ENCODE results near the gene RTEL1.

DNA sequence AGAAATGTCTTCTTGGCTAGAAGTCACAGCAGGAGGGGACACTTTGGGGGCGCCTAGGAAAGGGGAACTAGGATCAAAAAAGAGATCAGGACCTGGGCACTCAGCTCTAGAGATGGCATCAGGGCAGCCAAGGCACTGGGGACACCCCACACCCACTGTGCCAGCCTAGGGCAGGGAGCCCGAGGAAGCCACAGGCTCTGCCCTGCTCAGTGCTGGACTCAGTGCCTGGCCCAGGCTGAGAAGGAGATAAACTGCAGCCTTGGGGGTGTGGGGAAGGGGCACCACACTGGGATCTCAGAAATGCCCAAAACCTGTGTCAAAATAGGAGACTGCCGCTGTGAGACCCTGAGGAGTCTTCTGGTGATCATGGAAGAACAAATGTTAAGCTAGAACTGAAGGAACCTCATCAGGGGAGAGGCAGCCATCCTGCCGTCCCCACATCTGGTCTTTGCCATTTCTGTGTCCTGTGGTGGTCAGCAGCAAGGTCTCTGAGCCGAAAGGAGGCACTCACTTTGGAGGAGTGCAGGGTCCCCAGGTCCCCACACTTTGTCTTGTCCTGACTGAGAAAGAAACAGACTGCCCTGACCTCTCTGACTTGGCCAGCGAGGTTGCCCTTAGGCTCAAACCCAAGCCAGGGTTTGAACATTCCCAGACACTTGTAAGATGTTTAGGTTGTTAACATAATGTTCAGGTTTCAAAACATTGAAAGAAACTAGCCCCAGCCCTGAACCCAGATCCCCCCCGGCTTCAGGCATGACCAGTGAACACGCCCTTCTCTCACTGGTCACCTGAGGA is 47.3 kb downstream of the RTEL1 start:
- TF ChIP-seq, protein P1, sequence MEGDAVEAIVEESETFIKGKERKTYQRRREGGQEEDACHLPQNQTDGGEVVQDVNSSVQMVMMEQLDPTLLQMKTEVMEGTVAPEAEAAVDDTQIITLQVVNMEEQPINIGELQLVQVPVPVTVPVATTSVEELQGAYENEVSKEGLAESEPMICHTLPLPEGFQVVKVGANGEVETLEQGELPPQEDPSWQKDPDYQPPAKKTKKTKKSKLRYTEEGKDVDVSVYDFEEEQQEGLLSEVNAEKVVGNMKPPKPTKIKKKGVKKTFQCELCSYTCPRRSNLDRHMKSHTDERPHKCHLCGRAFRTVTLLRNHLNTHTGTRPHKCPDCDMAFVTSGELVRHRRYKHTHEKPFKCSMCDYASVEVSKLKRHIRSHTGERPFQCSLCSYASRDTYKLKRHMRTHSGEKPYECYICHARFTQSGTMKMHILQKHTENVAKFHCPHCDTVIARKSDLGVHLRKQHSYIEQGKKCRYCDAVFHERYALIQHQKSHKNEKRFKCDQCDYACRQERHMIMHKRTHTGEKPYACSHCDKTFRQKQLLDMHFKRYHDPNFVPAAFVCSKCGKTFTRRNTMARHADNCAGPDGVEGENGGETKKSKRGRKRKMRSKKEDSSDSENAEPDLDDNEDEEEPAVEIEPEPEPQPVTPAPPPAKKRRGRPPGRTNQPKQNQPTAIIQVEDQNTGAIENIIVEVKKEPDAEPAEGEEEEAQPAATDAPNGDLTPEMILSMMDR (IDR thresholded peaks at IDR 0.05) = no peak
- no peak for TF ChIP-seq POLR2A (IDR thresholded peaks at IDR 0.05)

Measured in lower leg skin (tissue), 3 donors.